IMR-90 (cell line): Measurements from ENCODE around the gene MS4A6A. TPM values are rescaled to one million over a fixed set of nuclear protein-coding genes. Genes with fewer than 3 reads are reported as not detected.

Experiments used
- ATAC-seq: fragments of 200-7000 bp; cut with Tn5 transposase; 2 replicates; pipeline ENCODE4 v1.9.1; 2020; ENCODE audit warnings: low read depth, mild to moderate bottlenecking, moderate library complexity
- BruUV-seq: library from RNA; stranded (reverse); fragments of 400-500 nt; replicated peaks from 2 replicates; lab custom pipeline; 2021; lab: Mats Ljungman, UMichigan
- CTCF ChIA-PET: fragments of 300-600 bp; formaldehyde crosslinking; extraction: SDS; loops from one replicate; lab custom pipeline; 2021; ENCODE audit warnings: antibody characterized with exemption; lab: Yijun Ruan, JAX
- POLR2A ChIA-PET: fragments of 300-600 bp; sonication (Branson Sonifier 250); formaldehyde crosslinking; loops from one replicate; lab custom pipeline; 2022; ENCODE audit warnings: antibody characterized with exemption; ENCODE audit not compliant: unreplicated experiment; lab: Charles Lee
- DNase-seq: peaks from one replicate; pipeline ENCODE4 v3.0.0; 2013
- H2AFZ ChIP-seq: replicated peaks from 2 replicates; pipeline ENCODE3; 2013; ENCODE audit warnings: low read length, mild to moderate bottlenecking; ENCODE audit not compliant: poor library complexity
- H2AK5ac ChIP-seq: 2 replicates; pipeline ENCODE4 v1.6.1; 2013; ENCODE audit warnings: low read depth, low read length, inconsistent platforms
- H2AK9ac ChIP-seq: replicated peaks from 2 replicates; pipeline ENCODE3; 2013; ENCODE audit warnings: mild to moderate bottlenecking, low read depth, low read length, moderate library complexity; ENCODE audit not compliant: poor library complexity
- H2BK120ac ChIP-seq: 2 replicates; pipeline ENCODE4 v1.6.1; 2013; ENCODE audit warnings: low read depth, low read length, inconsistent platforms
- H2BK15ac ChIP-seq: 3 replicates; pipeline ENCODE4 v1.6.1; 2013; ENCODE audit warnings: low read depth, low read length, inconsistent platforms
- H2BK20ac ChIP-seq: 2 replicates; pipeline ENCODE4 v1.6.1; 2013; ENCODE audit warnings: low read depth, mild to moderate bottlenecking, inconsistent platforms, low read length, moderate library complexity
- H2BK5ac ChIP-seq: 2 replicates; pipeline ENCODE4 v1.6.1; 2013; ENCODE audit warnings: mild to moderate bottlenecking, low read depth, low read length, inconsistent platforms; ENCODE audit not compliant: poor library complexity, severe bottlenecking
- H3K14ac ChIP-seq: replicated peaks from 2 replicates; pipeline ENCODE4 v1.6.1; 2013; ENCODE audit warnings: low read depth, low read length, inconsistent platforms
- H3K18ac ChIP-seq: 2 replicates; pipeline ENCODE4 v1.6.1; 2013; ENCODE audit warnings: low read depth, low read length, control low read depth
- H3K23ac ChIP-seq: 2 replicates; pipeline ENCODE4 v1.6.1; 2013; ENCODE audit warnings: low read depth, low read length, inconsistent platforms
- H3K27ac ChIP-seq: 2 replicates; pipeline ENCODE4 v1.5.1; 2013; ENCODE audit warnings: mild to moderate bottlenecking, control low read depth, low read length; ENCODE audit not compliant: insufficient read depth
- H3K27me3 ChIP-seq: 2 replicates; pipeline ENCODE4 v1.6.1; 2013; ENCODE audit warnings: low read length; ENCODE audit not compliant: control insufficient read depth, insufficient read depth
- H3K36me3 ChIP-seq: 2 replicates; pipeline ENCODE4 v1.6.1; 2013; ENCODE audit warnings: low read length, mixed read lengths; ENCODE audit not compliant: control insufficient read depth, insufficient read depth
- H3K4ac ChIP-seq: 2 replicates; pipeline ENCODE4 v1.6.1; 2013; ENCODE audit warnings: low read depth, low read length, inconsistent platforms
- H3K4me1 ChIP-seq: 2 replicates; pipeline ENCODE4 v1.6.1; 2013; ENCODE audit warnings: low read length, mixed read lengths; ENCODE audit not compliant: control insufficient read depth, insufficient read depth
- H3K4me2 ChIP-seq: 2 replicates; pipeline ENCODE4 v1.6.1; 2013; ENCODE audit warnings: low read depth, mild to moderate bottlenecking, control low read depth, low read length, moderate library complexity
- H3K4me3 ChIP-seq: 2 replicates; pipeline ENCODE4 v1.5.1; 2013; ENCODE audit warnings: low read depth, mild to moderate bottlenecking, control low read depth, low read length, moderate library complexity; ENCODE audit not compliant: insufficient read depth
- H3K56ac ChIP-seq: 2 replicates; pipeline ENCODE4 v1.6.1; 2013; ENCODE audit warnings: low read length, inconsistent platforms; ENCODE audit not compliant: insufficient read depth; ENCODE audit errors: extremely low read depth
- H3K79me1 ChIP-seq, 2 experiments: 2 replicates each; pipeline ENCODE4 v1.6.1; 2013; ENCODE audit warnings: low read length in 2 of 2, inconsistent platforms in 1 of 2, low read depth in 1 of 2
- H3K9ac ChIP-seq: 2 replicates; pipeline ENCODE4 v1.6.1; 2013; ENCODE audit warnings: low read depth, low read length, control low read depth
- H3K9me1 ChIP-seq: 2 replicates; pipeline ENCODE4 v1.6.1; 2013; ENCODE audit warnings: low read length, inconsistent platforms; ENCODE audit not compliant: insufficient read depth
- H3K9me3 ChIP-seq: 2 replicates; pipeline ENCODE4 v1.6.1; 2013; ENCODE audit warnings: low read length; ENCODE audit not compliant: control insufficient read depth, insufficient read depth
- H4K20me1 ChIP-seq: 2 replicates; pipeline ENCODE4 v1.6.1; 2013; ENCODE audit warnings: low read length, inconsistent platforms; ENCODE audit not compliant: insufficient read depth
- H4K5ac ChIP-seq: 2 replicates; pipeline ENCODE4 v1.6.1; 2013; ENCODE audit warnings: mild to moderate bottlenecking, low read depth, low read length, control low read depth
- H4K8ac ChIP-seq, 2 experiments: 2 replicates each; pipeline ENCODE4 v1.6.1; 2013; ENCODE audit warnings: low read depth in 2 of 2, low read length in 2 of 2, control low read depth in 1 of 2, inconsistent platforms in 1 of 2
- H4K91ac ChIP-seq: 2 replicates; pipeline ENCODE4 v1.6.1; 2013; ENCODE audit warnings: low read depth, low read length, inconsistent platforms; ENCODE audit not compliant: insufficient read depth
- FOS ChIP-seq: fragments of 150-350 bp; IDR thresholded peaks from 2 replicates; pipeline ENCODE4 v1.6.1; 2016; ENCODE audit warnings: low read depth, low read length
- NFE2L2 ChIP-seq: fragments of 150-350 bp; IDR thresholded peaks from 2 replicates; pipeline ENCODE4 v1.6.1; 2016; ENCODE audit warnings: low read depth, mild to moderate bottlenecking, low read length
- POLR2A ChIP-seq: IDR thresholded peaks from 2 replicates; pipeline ENCODE4 v1.6.1; 2012; ENCODE audit warnings: mild to moderate bottlenecking, low read depth, low read length
- RAD21 ChIP-seq: IDR thresholded peaks from 2 replicates; pipeline ENCODE4 v1.6.1; 2012; ENCODE audit warnings: low read length, improper control_type of control experiment
- RCOR1 ChIP-seq: IDR thresholded peaks from 2 replicates; pipeline ENCODE4 v1.6.1; 2012; ENCODE audit warnings: mild to moderate bottlenecking, low read length, improper control_type of control experiment; ENCODE audit not compliant: insufficient replicate concordance
- SMC3 ChIP-seq: fragments of 150-350 bp; IDR thresholded peaks from 2 replicates; pipeline ENCODE4 v1.6.1; 2016; ENCODE audit warnings: low read depth, mild to moderate bottlenecking, antibody characterized with exemption, low read length, moderate library complexity
- WGBS, 2 experiments: methylation state at CpG; one replicate each; pipeline versions ENCODE4 v1.1.5 to v1.1.7; 2013; ENCODE audit warnings: missing lambda C conversion rate in 2 of 2; ENCODE audit not compliant: insufficient read length in 1 of 2; ENCODE audit errors: extremely low coverage in 2 of 2; 5-methylcytosine and 5-hydroxymethylcytosine counted together
- dilution Hi-C: fragments of 300-500 bp; cut with HindIII; formaldehyde crosslinking; loops from one replicate; pipeline ENCODE4 v1.14.3; 2018; ENCODE audit warnings: low sequenced_read_pairs; ENCODE audit not compliant: unreplicated experiment
- in situ Hi-C: fragments of 300-500 bp; cut with MboI; formaldehyde crosslinking; loops from 3 replicates; pipeline ENCODE4 v1.14.3; 2019; ENCODE audit warnings: low sequenced_read_pairs, inconsistent platforms, mixed read lengths
- intact Hi-C: fragments of 100-400 bp; cut with micrococcal nuclease; formaldehyde crosslinking; loops from 2 replicates; pipeline ENCODE4 v1.10.0; 2022
- polyA plus RNA-seq, 3 experiments: library from polyadenylated mRNA; depleted of rRNA; stranded (reverse); fragments of >200 nt; gene quantifications; 2 replicates each; pipeline ENCODE4 v1.2.3, GENCODE V29; 2012; ENCODE audit warnings: low replicate concordance in 1 of 3
- total RNA-seq: library from RNA; depleted of rRNA; stranded (reverse); fragments of >200 nt; gene quantifications from 2 replicates; pipeline ENCODE4 v1.2.3, GENCODE V29; 2012
- TF ChIP-seq, protein P1 (sequence below): conservative IDR thresholded peaks from 2 replicates; pipeline ENCODE4 v1.5.1; 2012; ENCODE audit warnings: mild to moderate bottlenecking, low read depth, low read length, improper control_type of control experiment

MS4A6A gene
- total and polyA plus RNA-seq, 2 of the 4 experiments (the other 2 are of a cell fraction): not detected

DNA sequence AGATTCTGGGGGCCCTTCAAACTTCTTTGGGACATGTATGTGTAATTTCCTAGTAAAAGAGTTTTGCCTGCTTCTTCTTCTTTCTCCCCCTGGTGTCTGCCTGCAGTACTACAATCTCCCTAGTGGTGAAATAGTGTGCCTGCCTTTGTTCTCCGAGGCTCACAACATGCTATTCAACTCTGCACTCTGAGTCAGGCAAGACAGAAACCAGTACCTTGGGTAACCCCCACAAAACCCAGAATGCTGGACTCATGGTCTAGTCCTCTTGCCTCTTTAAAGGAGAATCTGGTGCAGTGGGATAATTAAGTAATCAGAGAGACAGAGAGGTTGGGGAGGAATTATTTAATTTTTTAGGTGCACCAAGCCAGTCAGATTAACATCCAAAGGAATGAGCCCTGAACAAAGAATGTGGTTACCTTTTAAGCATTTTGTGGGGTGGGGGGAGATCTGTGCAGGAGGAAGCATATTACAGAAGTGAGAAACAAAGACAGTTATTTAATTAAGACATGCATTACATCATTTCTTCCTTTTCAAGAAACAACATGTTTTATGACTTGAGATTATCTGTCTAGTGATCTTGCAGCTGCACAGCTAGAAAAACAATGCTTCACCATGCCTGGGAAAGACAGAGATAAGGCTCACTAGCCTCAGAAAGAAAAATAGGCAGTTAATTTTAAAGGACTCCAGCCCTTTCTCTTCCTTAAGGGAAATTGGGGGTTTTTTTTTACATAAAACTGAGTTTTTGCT lies 11.0 kb upstream of the MS4A6A start:
- no peak overlapping the region for H3K14ac ChIP-seq
- no peak overlapping the region for H3K4ac ChIP-seq
- no peak overlapping the region for H4K91ac ChIP-seq
- no peak overlapping the region for H3K23ac ChIP-seq
- no TSS peak for BruUV-seq
- TF ChIP-seq, protein P1, sequence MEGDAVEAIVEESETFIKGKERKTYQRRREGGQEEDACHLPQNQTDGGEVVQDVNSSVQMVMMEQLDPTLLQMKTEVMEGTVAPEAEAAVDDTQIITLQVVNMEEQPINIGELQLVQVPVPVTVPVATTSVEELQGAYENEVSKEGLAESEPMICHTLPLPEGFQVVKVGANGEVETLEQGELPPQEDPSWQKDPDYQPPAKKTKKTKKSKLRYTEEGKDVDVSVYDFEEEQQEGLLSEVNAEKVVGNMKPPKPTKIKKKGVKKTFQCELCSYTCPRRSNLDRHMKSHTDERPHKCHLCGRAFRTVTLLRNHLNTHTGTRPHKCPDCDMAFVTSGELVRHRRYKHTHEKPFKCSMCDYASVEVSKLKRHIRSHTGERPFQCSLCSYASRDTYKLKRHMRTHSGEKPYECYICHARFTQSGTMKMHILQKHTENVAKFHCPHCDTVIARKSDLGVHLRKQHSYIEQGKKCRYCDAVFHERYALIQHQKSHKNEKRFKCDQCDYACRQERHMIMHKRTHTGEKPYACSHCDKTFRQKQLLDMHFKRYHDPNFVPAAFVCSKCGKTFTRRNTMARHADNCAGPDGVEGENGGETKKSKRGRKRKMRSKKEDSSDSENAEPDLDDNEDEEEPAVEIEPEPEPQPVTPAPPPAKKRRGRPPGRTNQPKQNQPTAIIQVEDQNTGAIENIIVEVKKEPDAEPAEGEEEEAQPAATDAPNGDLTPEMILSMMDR: peak; percentile 89
- no peak for TF ChIP-seq POLR2A
- peak; percentile 41 for TF ChIP-seq RAD21
- no peak for TF ChIP-seq RCOR1
- TF ChIP-seq NFE2L2: no peak
- no peak for TF ChIP-seq FOS
- peak; percentile 64 for TF ChIP-seq SMC3
- DNase-seq: peak; percentile 11
- no peaks in the 10 kb centered on the region for H3K9me1 ChIP-seq
- H3K56ac ChIP-seq: no peak overlapping the region
- H3K79me1 ChIP-seq: no peaks in the 10 kb centered on the region
- intact Hi-C loops (loop anchor here (1.0 to 5.0 kb wide), 2 partner anchors 371 to 442 kb away; no protein-coding TSS in a partner anchor), in situ Hi-C loops (loop anchor here (25.0 kb wide), 1 partner anchor 357 kb away; the partner anchor contains the start of gene CBLIF), dilution Hi-C loops (no loop called here)
- H3K4me2 ChIP-seq: no peak overlapping the region
- no peak overlapping the region for H2AK5ac ChIP-seq
- H3K4me3 ChIP-seq: no peak overlapping the region
- no peak overlapping the region for H2BK15ac ChIP-seq
- H3K9me3 ChIP-seq: 0 out of 2 replicates have a peak, but pooled peaks cover 1% of the 10 kb centered on the region
- no CpG with 5 or more reads among the region's 1 CpG for WGBS, 2 experiments
- H3K18ac ChIP-seq: no peak overlapping the region
- H2AK9ac ChIP-seq: no peak overlapping the region
- no peak overlapping the region for H2BK20ac ChIP-seq
- H3K9ac ChIP-seq: no peak overlapping the region
- no peak overlapping the region for H4K8ac ChIP-seq
- H3K27ac ChIP-seq: no peak overlapping the region
- ATAC-seq: peak; percentile 29; the same call in 1 of the 2 replicates
- no peaks in the 10 kb centered on the region for H3K27me3 ChIP-seq
- ChIA-PET POLR2A (no interaction called here), CTCF (interaction anchor here (0.6 kb wide), 1 partner anchor 378 kb away, joined by 4 read pairs; no protein-coding TSS in a partner anchor)
- H4K20me1 ChIP-seq: no peaks in the 10 kb centered on the region
- H2BK120ac ChIP-seq: no peak overlapping the region
- no peaks in the 10 kb centered on the region for H3K36me3 ChIP-seq
- no peak overlapping the region for H2BK5ac ChIP-seq
- no peak overlapping the region for H2AFZ ChIP-seq
- H3K4me1 ChIP-seq: no peaks in the 10 kb centered on the region
- H4K5ac ChIP-seq: no peak overlapping the region
